Limb (tissue), 2 donors: ENCODE results near the gene RHOV.

Source experiments
- DNase-seq, 2 donors: peaks; one replicate each; pipeline ENCODE4 v3.0.0-alpha.2; 2016; ENCODE audit errors: extremely low spot score in 2 of 2

The RHOV gene

DNA sequence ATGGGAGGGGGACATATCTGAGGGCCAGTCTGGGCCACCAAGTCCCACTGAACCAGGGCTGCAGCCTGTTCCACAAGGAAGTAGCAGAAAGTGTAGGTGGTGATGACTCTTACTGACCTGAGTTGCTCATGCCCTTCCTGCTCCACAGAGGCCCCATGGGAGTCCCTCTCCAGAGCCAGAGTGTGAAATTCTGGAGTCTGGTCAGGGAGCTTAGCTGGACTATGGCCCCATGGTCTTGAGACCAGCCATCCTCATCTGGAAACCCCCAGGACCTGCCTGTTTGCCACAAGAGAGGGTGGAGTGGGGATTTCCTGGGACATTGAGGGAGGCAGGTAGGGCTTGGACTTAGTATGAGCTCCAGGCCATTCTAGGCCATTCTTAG is 27.2 kb downstream of the RHOV start:
- no peak for DNase-seq

DNA sequence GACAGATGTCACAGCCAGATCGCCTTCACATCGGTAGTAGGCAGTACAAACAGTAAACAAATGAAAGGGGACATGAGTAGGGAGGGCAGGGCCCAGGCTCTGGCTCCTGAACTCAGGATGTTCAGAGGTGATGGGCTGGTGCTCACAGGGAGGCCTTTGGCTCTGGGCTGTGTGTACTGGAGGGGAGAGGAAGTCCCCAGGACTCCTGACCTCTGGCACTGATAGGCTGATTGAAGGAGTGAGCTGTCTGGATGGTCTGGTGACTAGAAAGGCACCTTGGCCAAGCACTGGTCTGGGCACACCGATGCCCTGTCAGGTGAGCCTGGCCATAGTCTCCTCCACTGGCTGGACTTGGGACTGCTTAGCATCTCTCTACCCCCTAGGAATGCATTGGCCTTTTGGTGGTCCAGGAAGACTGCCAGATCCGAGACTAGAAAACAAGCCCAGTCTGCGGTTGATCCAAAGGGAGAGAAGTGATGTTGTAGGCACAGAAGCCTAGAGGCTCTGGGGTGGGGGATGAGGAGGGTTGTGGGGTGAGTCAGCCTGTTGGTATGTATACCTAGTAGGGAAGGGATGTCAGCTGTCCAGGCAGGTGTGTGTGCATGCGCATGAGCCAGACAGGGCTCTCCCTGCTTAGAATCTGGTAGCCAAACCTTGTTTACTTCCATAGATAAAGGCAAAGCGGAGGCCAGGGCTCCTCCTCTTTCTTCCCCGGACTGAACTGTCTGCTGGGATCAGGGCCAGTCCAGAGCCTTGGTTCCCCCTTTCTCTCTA is 28.3 kb downstream of the RHOV start:
- DNase-seq = no peak

DNA sequence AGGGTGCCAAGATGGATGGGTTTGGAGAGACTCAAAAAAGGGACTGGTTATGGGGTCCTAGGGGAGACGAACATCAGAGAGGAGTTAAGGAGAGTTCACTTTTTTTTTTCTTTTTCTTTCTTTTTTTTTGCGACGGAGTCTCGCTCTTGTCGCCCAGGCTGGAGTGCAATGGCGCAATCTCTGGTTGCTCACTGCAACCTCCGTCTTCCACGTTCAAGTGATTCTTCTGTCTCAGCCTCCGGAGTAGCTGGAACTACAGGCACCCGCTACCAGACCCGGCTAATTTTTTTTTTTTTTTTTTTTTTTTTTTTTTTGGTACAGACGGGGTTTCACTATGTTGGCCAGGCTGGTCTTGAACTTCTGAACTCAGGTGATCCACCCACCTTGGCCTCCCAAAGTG is 29.0 kb downstream of the RHOV start:
- no peak for DNase-seq

DNA sequence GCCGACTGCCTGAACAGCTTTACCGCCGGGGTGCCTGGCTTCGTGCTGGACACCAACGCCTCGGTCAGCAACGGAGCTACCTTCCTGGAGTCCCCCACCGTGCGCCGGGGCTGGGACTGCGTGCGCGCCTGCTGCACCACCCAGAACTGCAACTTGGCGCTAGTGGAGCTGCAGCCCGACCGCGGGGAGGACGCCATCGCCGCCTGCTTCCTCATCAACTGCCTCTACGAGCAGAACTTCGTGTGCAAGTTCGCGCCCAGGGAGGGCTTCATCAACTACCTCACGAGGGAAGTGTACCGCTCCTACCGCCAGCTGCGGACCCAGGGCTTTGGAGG is 29.4 kb downstream of the RHOV start:
- peak in 1 of 2 donors; percentile 58 for DNase-seq

DNA sequence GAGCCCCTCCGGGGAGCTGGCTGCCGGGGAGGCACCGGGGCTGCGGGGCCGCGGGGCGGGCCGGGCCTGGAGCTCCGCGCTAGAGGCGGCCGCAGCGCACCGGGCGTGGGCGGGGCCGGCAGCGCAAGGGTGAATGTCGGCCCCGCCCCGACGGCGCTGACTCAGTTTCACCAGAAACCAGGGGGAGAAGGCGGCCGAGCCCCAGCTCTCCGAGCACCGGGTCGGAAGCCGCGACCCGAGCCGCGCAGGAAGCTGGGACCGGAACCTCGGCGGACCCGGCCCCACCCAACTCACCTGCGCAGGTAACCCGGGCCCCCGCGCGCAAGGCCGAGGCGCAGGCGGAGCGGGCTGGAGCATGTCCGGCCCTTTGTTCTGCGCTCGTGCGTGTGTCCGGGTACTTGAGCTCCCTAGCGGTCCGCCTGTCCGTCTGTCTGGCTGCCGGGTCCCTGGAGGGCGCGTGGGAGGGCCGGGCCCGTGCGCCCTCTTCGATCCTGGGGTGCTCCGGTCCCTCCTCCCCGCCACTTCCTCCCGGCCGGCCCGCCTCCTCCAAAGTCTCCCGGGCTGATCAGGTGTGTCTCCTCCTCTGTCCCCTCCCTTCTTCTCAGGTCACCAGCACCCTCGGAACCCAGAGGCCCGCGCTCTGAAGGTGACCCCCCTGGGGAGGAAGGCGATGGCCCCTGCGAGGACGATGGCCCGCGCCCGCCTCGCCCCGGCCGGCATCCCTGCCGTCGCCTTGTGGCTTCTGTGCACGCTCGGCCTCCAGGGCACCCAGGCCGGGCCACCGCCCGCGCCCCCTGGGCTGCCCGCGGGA is 29.9 kb downstream of the RHOV start, which contains the start of gene SPINT1:
Gene SPINT1, plus strand, starts transcription at position 164 of the 811 bp plus-strand sequence. Its CDS starts 507 bp downstream, at position 671.
- no peak for DNase-seq

DNA sequence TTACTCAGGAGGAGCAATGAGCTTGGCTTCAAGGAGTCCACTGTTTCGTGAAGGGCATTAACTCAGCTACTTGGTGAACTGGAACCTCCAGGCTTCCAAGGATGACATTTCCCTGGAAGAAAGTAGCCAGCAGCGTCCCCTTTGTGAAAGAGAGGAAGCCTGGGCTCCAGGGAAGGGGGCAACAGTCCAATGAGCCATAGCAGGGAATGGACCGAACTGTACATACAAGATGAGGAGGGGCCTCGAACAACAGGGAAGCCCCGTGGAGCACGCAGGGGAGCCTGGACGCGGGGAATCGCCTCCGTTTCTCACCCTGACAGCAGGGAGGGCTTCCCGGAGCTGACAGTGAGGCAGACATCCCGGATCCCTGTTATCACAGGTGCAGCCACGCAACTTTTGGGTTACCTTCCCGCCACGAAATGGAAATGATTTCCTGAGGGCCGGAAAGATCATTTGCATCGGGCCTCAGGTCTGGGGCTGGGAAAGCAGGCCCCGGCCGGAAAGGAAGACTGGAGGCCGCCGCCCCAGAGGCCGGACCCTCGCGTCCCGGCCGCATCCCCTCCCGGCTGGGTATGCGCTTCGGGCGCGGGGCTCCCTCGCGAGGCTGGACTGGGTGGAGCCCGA is 30.7 kb downstream of the RHOV start:
- DNase-seq = no peak

DNA sequence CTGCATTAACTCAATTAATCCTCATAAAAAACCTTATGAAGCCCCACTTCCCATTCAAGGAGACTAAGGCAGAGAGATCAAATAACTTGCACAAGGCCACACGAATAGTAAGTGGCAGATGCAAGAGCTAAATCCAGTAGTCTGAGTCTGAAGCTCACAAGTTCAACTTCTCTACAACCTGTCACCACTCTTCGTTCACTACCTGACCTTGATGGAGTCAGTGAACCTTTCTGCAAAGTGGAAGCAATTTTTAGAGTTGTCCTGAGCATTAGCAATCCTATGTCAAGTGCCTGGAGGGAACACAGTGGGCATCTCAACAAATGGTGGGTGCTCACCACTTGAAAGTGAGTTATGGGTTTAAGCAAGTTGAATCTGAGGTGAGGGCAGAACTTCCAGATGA is 32.3 kb downstream of the RHOV start:
- DNase-seq = no peak

DNA sequence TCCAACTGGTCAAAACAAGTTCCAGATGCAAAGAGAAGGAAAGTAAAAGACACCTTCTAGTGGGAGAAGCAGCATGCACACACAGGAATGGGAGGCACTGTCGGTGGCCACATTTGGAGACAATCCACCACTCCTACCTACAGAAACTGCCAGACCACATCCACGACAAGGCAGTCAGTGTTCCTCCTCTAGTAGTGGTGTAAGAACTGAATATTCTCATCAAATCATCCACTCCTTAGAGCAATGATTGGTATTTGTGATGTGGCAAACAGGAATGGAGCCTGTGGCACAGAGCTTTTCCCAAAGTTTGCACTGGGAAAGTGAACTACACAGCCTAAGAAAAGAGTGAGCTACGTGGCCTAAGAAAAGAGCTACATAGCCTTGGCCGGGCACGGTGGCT is 35.3 kb downstream of the RHOV start:
- DNase-seq = no peak

DNA sequence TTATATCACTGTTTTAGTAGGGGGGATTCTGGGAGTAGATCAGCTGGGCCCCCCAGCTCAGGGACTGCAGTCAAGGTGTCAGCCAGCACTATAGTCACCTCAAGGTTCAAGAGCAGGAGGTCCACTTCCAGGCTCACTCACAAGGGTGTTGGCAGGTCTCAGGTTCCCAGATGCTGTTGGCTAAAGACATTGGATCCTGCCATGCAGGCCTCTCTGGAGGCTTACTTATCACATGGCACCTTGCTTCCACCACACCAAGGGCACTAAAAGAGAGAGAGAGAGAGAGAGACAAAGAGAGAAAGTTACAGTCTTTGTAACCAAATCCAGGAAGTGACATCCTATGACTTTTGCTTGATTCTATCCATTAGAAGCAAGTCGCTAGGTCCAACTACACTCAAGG is 38.0 kb downstream of the RHOV start:
- DNase-seq = no peak

DNA sequence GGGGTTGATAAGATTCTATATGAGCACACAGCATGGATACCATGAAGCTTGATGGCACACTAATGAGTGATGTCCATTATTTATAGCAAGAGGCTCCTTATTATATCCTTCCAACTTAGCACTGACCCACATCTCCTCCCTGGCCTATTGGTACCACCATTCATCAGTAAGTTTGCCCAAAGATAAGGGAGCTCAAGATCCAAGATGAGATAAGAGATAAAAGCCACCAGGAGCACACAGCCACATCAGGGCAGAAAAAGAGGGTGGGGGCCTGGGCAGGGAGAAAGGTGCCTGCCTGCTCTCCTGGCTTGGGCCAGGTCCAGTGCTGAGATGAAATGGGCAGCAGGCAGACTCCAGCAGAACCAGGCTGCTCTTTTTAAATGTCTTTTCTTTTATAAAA is 41.1 kb downstream of the RHOV start:
- DNase-seq = no peak

DNA sequence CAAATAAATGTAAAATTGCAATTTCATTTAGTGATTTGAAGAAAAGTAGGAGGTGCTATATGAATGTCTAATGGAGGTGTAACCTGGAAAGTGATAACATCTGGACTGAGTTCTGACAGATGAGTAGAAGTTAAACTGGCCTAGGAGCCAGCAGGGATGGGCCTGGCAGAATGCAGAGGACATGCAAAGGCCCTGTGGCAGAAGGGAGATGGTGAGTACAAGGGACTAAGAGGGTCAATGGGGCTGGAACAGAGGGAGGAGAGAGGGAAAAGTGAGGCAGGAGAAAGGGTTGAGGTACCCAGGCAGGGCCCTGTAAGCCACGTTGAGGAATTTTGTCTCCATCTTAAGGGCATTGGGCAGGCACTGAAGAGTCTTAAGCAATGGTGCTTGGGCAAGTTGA is 42.2 kb downstream of the RHOV start:
- no peak for DNase-seq

DNA sequence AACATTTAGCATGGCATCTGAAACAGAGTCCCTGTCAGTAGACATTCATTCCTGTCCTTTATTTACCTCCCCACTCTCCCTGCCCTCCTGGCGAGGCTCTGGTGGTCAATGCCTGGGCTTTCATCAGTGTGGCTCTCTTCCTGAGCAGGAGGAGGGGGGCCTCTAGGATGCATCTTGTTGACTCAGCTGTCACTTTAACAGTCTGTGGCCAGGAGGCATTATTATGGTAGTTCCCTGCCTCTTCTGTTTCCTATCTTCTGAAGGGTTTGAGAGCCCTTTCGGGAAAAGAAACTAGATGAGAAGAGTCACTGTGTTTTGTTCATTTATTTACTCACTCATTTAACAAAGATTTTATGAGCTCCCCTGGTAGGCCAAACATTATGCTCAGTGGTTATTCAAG is 43.1 kb downstream of the RHOV start:
- DNase-seq = no peak

DNA sequence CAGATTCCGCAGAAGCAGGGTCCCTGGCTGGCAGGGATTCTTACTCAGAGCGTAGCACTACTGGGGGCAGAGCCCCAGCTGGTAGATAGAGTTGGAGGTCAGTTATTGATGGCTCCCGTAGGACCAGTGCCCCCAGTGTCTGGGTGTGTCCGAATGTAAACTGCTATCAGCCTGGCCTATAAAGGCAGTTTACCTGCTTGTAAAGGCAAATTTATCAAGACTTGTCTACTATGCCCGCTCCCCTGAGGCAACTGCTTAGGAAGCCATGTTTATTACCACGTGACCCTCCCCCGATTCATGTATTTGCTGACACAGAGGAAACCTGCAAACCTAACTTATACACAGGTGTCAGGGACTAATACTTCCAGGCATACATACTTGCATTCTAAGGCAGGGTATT is 44.9 kb downstream of the RHOV start:
- DNase-seq = no peak

DNA sequence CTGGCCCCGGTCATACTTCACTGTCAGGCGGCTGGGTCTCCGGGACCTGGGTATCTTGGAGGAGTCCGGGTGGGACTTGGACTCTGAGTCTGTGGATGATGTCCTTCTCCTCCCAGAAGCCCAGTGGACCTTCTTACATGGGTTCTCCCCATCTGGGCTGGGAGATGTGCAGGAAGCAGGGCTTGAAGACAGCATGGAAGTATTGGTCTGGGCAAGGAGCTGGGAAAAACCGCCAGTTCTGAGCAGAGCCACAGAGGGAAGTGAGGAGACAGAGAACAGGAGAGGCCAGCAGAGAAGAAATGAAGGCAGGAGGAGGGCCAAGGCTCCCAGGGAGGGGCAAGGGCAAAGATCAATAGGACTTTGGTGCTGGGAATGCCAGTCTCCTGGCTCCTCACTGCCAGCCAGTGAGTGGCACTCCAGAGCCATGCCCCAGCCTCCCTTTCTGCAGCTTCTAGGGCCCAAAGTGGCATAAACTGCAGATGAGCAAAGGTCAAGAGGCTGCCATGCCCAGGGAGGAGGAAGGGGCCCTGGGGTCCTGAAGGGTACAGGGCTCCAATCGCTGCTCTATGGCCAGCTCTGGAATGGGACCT is 45.5 kb downstream of the RHOV start, which contains the start of gene PPP1R14D:
Gene PPP1R14D, minus strand, starts transcription at position 262 of the 590 bp plus-strand sequence. Its CDS starts 67 bp downstream, at position 195.
- DNase-seq = no peak

DNA sequence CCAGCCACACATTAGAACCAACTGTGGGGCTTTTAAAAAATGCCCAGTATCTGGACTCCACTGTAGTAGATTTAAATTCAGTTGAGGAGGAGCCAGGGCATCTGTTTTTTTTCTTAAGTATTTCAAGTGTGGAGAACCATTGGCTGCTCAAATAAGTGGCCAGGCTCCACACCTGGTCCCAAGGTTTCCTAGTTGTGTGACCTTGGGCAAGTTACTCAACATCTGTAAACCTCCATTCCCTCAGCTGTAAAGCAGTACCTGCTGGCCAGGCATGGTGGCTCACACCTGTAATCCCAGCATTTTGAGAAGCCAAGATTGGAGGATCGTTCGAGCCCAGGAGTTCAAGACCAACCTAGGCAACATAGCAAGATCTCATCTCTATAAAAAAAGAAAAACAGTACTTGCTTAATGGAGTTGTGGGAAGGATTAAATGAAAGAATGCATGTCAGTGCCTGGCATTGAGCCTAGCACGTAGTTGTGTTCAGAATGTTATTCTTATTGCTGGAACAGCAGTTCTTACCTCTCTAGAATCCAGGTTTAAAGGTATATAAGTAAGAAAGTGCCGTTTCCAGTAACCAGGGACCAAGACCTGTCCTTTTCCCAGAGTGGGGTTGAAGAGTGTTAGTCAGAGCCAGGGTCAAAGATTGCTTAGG is 47.5 kb downstream of the RHOV start:
- no peak for DNase-seq

DNA sequence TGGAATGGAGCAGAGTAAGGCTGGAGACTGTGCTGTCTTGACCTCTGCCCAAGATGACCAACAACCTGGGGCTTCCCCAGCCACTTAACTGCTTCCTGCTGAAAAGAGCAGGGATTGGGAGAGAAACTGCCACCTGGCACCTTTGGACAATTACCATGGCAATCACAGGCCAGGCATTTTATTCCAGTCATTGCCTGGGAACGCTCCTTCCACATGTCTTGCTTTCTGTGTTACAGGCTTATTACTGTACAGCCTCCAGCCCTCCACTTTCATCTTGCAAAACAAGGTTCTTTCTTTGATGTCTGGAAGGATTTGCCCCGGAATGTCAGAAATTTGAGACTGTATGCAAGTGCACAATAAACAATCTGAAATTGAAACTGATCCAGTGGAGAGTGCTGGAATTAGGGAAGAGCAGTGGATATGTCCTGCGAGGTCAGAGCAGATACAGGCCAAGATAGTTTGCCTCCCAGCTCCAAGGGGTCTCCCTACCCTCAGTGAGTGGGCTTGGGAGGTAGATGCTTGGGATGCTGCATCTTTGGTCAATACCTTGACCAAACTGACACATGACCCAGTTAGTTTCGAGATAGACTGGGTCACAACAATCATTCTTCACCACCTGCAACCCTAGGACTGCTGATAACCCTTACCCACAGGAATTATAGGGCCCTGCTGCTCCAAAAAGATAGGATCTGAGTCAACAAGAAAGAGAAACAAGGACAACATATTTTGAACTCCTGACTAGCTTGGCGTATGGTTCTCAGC is 48.2 kb downstream of the RHOV start:
- DNase-seq = no peak

DNA sequence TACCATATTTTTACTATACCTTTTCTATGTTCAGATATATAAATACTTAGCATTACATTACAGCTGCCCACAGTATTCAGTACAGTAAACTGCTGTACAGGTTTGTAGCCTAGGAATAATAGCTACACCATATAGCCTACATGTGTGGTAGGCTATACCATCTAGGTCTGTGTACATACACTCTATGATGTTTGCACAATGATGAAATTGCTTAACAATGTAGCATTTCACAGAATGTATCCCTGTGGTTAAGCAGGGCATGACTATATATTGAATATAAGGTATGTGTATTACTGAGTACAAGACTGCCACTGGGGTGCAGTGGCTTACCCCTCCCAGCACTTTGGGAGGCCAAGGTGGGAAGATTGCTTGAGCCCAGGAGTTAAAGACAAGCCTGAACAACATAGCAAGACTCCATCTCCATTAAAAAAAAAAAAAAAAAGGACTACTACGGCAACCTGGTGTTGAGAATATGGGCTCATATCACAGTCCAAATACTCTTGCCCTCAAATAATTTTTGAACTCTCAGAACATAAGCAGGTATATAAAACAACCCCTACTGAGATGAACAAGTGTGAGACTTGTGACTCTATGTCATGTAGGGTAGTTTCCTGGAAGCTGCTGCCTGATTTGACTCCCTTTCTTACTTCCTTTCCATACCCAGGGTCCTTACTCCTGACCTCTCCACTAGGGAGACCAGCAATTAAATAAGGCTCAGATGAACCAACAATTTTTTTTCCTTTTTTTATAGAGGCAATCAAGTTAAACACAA is 50.3 kb downstream of the RHOV start:
- no peak for DNase-seq
